NCI-H1694 treated with DMSO at 0.1 percent for 48 hours (cell line): ENCODE data around the gene EIPR1.

Experiments used
- DNase-seq: peaks from one replicate; lab custom pipeline; 2025; lab: John Stamatoyannopoulos, UW

EIPR1 gene

GRCh38 chr2:3246928-3247714, 130.5 kb downstream of the EIPR1 start:
- no peak for DNase-seq

GRCh38 chr2:3246406-3246805, 131.2 kb downstream of the EIPR1 start:
- no peak for DNase-seq

GRCh38 chr2:3244486-3244885, 133.1 kb downstream of the EIPR1 start:
- DNase-seq, result no peak

- no peak for DNase-seq
These were observed 133.8 kb downstream of the EIPR1 start for GRCh38 chr2:3243804-3244203.

- DNase-seq, result no peak
These were observed 134.8 kb downstream of the EIPR1 start for GRCh38 chr2:3242747-3243369.

- no peak for DNase-seq
These were observed 135.5 kb downstream of the EIPR1 start for GRCh38 chr2:3241971-3242746.

GRCh38 chr2:3238951-3239841, 138.4 kb downstream of the EIPR1 start:
- DNase-seq, result no peak

GRCh38 chr2:3236300-3237045, 141.1 kb downstream of the EIPR1 start:
- no peak for DNase-seq

- DNase-seq, result no peak
These were observed 143.7 kb downstream of the EIPR1 start for GRCh38 chr2:3233877-3234276.

- peak; percentile 69 for DNase-seq
These were observed 148.4 kb downstream of the EIPR1 start for GRCh38 chr2:3229221-3229620.

GRCh38 chr2:3224681-3225080, 152.9 kb downstream of the EIPR1 start:
- DNase-seq, result no peak

- DNase-seq, result no peak
These were observed 154.3 kb downstream of the EIPR1 start for GRCh38 chr2:3223080-3223923.

- no peak for DNase-seq
These were observed 155.0 kb downstream of the EIPR1 start for GRCh38 chr2:3222636-3223035.

- DNase-seq, result no peak
These were observed 158.1 kb downstream of the EIPR1 start for GRCh38 chr2:3219536-3219935.

GRCh38 chr2:3217646-3218045, 160.0 kb downstream of the EIPR1 start:
- no peak for DNase-seq

GRCh38 chr2:3216841-3217495, 160.7 kb downstream of the EIPR1 start:
- no peak for DNase-seq

- DNase-seq, result no peak
These were observed 162.7 kb downstream of the EIPR1 start for GRCh38 chr2:3214806-3215404.

- DNase-seq, result no peak
These were observed 163.6 kb downstream of the EIPR1 start for GRCh38 chr2:3214065-3214464.

GRCh38 chr2:3212984-3213383, 164.6 kb downstream of the EIPR1 start:
- no peak for DNase-seq

GRCh38 chr2:3212061-3212362, 165.6 kb downstream of the EIPR1 start:
- no peak for DNase-seq
